ENCODE results near the gene GNPDA1. TPM values are rescaled to one million over a fixed set of nuclear protein-coding genes. Genes with fewer than 3 reads are reported as not detected.
"Not testable (repeated sequence)": the region's sequence is repeated elsewhere in the genome, so short reads cannot be mapped to it uniquely, and the experiment has no call there.

The GNPDA1 gene
- total and polyA plus RNA-seq, 4 donors: 8.0 to 15.0 (median 10.5) TPM

- TF ChIP-seq REST (IDR thresholded peaks at IDR 0.05) (no peak), MAX (IDR thresholded peaks at IDR 0.05) (no peak), ZBTB33 (IDR thresholded peaks at IDR 0.05) (no peak), JUND (IDR thresholded peaks at IDR 0.05) (no peak), RAD21 (IDR thresholded peaks at IDR 0.05) (no peak)
These were observed 44.2 kb upstream of the GNPDA1 start (continued) for GRCh38 chr5:142056816-142057696.

- H3K27ac ChIP-seq (ENCODE audit: low read depth in 1 of 2, low read length in 2 of 2): no peak overlapping the region
- no peak for DNase-seq (ENCODE audit: low spot score)
- TF ChIP-seq RXRA (IDR thresholded peaks at IDR 0.05) (no peak), TAF1 (conservative IDR thresholded peaks at IDR 0.05) (no peak), FOXA2 (IDR thresholded peaks at IDR 0.05) (no peak)
- H3K9me3 ChIP-seq (ENCODE audit: control insufficient read depth in 4 of 4, low read length in 3 of 4): no peaks in the 10 kb centered on the region
- no peak overlapping the region for H3K4me3 ChIP-seq (ENCODE audit: low read depth in 1 of 3, low read length in 3 of 3)
- H3K4me1 ChIP-seq (ENCODE audit: control insufficient read depth in 4 of 4, insufficient read depth in 4 of 4, low read length in 3 of 4): no peaks in the 10 kb centered on the region
- H3K9ac ChIP-seq (ENCODE audit: low read depth in 1 of 2, low read length in 2 of 2): no peak overlapping the region
- no peaks in the 10 kb centered on the region for H3K27me3 ChIP-seq (ENCODE audit: control insufficient read depth in 4 of 4, insufficient read depth in 4 of 4, low read length in 3 of 4)
- WGBS: 95% methylated on average over 1 of the region's 1 CpG
- H3K36me3 ChIP-seq (ENCODE audit: control insufficient read depth in 4 of 4, insufficient read depth in 3 of 4, low read depth in 1 of 4, low read length in 3 of 4): no peaks in the 10 kb centered on the region
These were observed 42.5 kb upstream of the GNPDA1 start for GRCh38 chr5:142055301-142055700.

GRCh38 chr5:142053426-142054151 is 40.8 kb upstream of the GNPDA1 start:
- Histone ChIP-seq H3K27ac (ENCODE audit: low read depth in 1 of 2, low read length in 2 of 2) (no peak overlapping the region), H3K36me3 (ENCODE audit: control insufficient read depth in 4 of 4, insufficient read depth in 3 of 4, low read depth in 1 of 4, low read length in 3 of 4) (no peaks in the 10 kb centered on the region), H3K4me3 (ENCODE audit: low read depth in 1 of 3, low read length in 3 of 3) (no peak overlapping the region), H3K9ac (ENCODE audit: low read depth in 1 of 2, low read length in 2 of 2) (no peak overlapping the region), H3K4me1 (ENCODE audit: control insufficient read depth in 4 of 4, insufficient read depth in 4 of 4, low read length in 3 of 4) (no peaks in the 10 kb centered on the region), H3K27me3 (ENCODE audit: control insufficient read depth in 4 of 4, insufficient read depth in 4 of 4, low read length in 3 of 4) (no peaks in the 10 kb centered on the region), H3K9me3 (ENCODE audit: control insufficient read depth in 4 of 4, low read length in 3 of 4) (no peaks in the 10 kb centered on the region)
- no peak for DNase-seq (ENCODE audit: low spot score)
- WGBS: 67% methylated on average over 4 of the region's 4 CpGs
- TF ChIP-seq JUND (IDR thresholded peaks at IDR 0.05) (peak in 1 of 2 donors; percentile 9), ZBTB33 (IDR thresholded peaks at IDR 0.05) (no peak)

GRCh38 chr5:142052026-142052425 is 39.2 kb upstream of the GNPDA1 start:
- H3K4me3 ChIP-seq (ENCODE audit: low read depth in 1 of 3, low read length in 3 of 3); H3K9me3 ChIP-seq (ENCODE audit: control insufficient read depth in 4 of 4, low read length in 3 of 4); H3K9ac ChIP-seq (ENCODE audit: low read depth in 1 of 2, low read length in 2 of 2); H3K36me3 ChIP-seq (ENCODE audit: control insufficient read depth in 4 of 4, insufficient read depth in 3 of 4, low read depth in 1 of 4, low read length in 3 of 4); H3K4me1 ChIP-seq (ENCODE audit: control insufficient read depth in 4 of 4, insufficient read depth in 4 of 4, low read length in 3 of 4); H3K27me3 ChIP-seq (ENCODE audit: control insufficient read depth in 4 of 4, insufficient read depth in 4 of 4, low read length in 3 of 4); DNase-seq (ENCODE audit: low spot score); H3K27ac ChIP-seq (ENCODE audit: low read depth in 1 of 2, low read length in 2 of 2): not testable (repeated sequence)
- 84% methylated on average over 4 of the region's 4 CpGs for WGBS
